Mucosa of gallbladder (tissue), 1 donor: Measurements from ENCODE around the gene ZBTB17. TPM values are rescaled to one million over a fixed set of nuclear protein-coding genes. Genes with fewer than 3 reads are reported as not detected.
"Not testable (repeated sequence)": the region's sequence is repeated elsewhere in the genome, so short reads cannot be mapped to it uniquely, and the experiment has no call there.

Experiments
- DNase-seq: peaks from one replicate; pipeline ENCODE4 v3.0.0-alpha.2; 2020; ENCODE audit warnings: low spot score
- total RNA-seq: library from RNA; stranded (reverse); gene quantifications from one replicate; pipeline ENCODE4 v1.2.1, GENCODE V29; 2021
- donor health status: DM: no; HTN: no; CAD: no.

Gene ZBTB17
- total RNA-seq, 1 donor from 2014 or later = 41.3 TPM

GRCh38 chr1:15988856-15989736 lies 13.2 kb upstream of the ZBTB17 start:
- DNase-seq = no peak

GRCh38 chr1:15985611-15986297 lies 9.9 kb upstream of the ZBTB17 start:
- DNase-seq = no peak

- no peak for DNase-seq
These were observed 7.4 kb upstream of the ZBTB17 start for GRCh38 chr1:15983275-15983674.

- no peak for DNase-seq
These were observed 5.8 kb upstream of the ZBTB17 start for GRCh38 chr1:15981679-15982078.

DNA sequence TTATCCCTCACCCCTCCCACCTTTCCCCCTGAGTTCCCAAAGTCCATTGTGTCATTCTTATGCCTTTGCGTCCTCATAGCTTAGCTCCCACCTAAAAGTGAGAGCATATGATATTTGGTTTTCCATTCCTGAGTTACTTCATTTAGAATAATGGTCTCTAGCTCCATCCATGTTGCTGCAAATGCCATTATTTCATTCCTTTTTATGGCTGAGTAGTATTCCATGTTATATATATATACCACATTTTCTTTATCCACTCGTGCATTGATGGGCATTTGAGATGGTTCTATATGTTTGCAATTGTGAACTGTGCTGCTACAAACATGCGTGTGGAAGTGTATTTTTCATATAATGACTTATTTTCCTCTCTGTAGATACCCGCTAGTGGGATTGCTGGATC lies 2.0 kb upstream of the ZBTB17 start:
- DNase-seq = not testable (repeated sequence)

- DNase-seq = no peak
These were observed 520 bp downstream of the ZBTB17 start for GRCh38 chr1:15975358-15975804.

- DNase-seq = no peak
These were observed 1.0 kb downstream of the ZBTB17 start for GRCh38 chr1:15974855-15975254.

DNA sequence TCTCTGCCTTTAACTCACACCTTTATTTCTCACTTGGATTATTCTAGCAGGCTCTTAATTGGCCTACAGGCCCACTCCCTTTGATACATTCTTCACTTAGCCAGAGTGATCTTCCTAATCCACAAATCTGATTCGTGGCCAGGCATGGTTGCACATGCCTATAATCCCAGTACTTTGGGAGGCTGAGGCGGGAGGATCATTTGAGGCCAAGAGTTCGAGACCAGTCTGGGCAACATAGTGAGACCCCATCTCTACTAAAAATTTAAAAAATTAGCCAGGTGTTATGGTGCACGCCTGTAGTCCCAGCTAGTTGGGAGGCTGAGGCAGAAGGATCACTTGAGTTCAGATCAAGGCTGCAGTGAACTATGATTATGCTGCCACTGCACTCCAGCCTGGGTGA lies 2.1 kb downstream of the ZBTB17 start:
- DNase-seq = no peak

DNA sequence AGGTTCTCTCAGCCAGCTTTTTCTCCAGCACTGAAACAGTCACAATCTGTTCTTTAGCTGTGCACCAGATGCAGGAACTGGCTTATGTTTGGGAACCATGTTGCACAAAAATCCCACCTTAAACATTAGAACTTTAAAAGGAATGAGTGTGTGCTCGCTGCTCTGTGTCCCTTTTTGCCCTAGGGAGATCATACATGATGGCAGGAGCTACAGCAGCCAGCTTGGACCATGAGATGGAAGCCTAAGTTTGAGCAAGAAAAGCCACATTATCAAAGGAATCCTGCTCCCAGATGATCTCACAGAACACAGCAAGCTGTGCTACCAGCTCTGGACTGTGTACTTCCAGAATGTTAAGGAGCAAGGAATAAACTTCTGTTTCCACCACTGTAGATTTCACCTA lies 3.5 kb downstream of the ZBTB17 start:
- DNase-seq = no peak

DNA sequence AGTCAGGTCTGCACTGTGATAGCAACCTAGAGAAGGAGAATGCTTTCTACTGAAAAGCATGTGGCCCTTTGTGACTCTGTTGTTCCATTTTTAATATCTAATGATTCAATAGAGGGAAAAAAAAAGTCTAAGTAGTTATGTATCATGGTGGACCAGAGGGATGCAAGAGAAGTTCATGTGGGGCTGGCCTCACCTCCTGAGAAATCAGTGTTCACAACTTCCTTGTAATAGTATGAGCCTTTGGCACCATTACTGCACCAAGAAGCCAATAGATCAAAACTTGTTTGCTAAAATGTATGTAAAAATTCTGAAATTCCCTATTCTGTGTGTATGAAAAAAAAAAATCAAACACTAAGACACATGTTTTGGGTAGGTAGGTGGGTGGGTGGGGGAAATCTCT lies 5.0 kb downstream of the ZBTB17 start:
- no peak for DNase-seq

- DNase-seq = no peak
These were observed 6.5 kb downstream of the ZBTB17 start for GRCh38 chr1:15969321-15969880.

- no peak for DNase-seq
These were observed 7.7 kb downstream of the ZBTB17 start for GRCh38 chr1:15968172-15968571.

DNA sequence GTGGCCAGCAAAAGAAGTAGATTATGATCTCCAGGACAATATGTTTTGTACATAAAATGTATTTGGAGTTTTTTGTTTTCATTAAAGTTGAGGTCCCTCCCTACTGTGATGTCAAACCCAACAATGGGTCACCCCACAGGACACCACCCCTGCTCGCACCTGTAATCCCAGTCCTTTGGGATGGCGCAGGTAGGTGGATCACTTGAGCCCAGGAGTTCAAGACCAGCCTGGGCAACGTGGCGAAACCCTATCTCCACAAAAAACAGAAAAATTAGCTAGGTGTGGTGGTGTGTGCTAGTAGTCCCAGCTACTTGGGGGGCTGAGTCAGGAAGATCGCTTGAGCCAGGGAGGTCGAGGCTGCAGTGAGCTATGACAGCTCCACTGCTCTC lies 9.0 kb downstream of the ZBTB17 start:
- no peak for DNase-seq

DNA sequence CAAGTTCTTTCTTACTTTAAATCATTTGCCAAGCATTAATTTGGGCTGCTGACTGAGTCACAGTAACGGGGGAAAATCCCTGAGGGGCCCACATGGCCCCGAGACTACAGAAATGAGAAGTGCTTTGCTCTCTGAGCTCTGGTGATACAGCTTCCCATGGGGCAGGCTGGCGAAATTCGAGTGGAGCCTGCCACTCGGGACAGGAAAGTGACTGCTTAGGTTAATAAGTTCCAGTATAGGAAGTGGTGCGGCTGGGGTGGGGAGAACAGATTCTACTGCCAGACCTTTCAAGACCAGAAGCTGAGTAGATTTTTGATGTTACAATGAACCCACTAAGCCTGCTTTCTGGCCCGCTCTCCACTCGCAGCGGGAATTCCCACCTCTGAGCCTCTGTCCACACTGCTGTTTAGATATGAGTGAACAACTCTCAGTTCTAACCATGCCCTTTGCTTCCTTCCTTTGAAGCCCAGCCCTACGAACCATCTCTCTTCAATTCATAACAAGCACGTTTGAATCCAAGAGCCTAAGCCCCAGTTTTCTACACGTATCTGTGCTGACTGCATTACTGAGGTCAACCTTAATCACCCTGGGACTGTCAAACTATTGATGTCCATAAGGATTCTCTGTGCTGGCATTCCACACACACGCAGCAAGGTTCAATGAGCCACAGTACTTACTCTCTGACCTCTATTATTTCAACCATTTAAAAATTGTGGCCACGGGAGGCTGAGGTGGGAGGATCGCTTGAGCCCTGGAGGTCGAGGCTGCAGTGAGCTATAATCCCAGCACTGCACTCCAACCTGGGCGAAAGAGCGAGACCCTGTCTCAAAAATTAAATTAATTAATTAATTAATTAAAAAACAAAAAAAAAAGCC lies 9.6 kb downstream of the ZBTB17 start:
- DNase-seq = no peak

DNA sequence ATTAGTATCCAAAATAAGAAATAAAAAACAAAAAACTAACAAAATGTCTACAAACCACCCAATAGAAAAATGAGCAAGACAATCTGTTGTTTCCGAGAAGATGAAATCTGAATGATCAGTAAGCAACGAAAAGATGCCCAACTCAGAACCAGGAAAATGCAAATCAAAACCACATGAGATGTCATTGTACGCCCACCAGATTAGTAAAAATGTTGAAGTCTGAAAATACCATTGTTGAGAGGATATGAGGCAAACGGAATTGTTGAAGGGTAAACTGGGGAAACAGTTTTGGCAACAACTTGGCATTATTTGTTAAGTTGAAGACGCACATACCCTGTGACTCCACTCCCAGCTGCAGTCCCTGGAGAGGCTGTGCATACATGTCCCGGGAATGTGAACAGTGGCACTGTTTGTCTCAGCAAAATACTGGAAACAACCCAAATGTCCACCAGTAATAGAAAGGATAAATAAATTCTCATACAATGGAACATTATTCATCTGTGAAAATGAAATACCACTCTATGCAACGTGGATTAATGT lies 10.6 kb downstream of the ZBTB17 start:
- no peak for DNase-seq

GRCh38 chr1:15963968-15964648 lies 11.8 kb downstream of the ZBTB17 start:
- DNase-seq = no peak

DNA sequence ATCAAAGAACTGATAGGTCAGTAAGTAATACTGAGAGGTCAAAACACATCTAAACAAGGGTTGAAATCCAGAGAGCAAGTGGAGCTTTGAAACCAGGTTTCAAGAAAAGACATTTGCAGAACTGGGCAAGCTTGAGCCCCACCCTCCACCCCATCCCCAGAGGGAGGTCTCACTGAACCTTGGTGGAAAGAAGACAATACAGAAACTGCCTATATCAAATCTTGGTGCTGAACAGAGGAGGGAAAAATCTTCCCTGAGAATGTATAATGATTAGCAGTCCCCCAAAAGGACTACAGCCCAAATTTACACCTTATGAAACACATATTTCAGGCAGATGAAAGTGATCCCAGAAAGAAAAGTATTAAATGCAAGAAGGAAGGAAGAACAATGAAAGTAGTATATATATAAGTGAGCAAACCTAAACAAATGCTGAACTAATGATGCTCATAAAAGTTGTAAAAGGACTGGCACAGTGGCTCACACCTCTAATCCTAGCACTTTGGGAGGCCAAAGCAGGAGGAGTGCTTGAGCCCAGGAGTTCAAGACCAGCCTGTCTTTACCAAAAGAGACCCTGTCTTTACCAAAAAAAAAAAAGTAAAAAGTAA lies 12.4 kb downstream of the ZBTB17 start:
- no peak for DNase-seq

GRCh38 chr1:15962671-15963362 lies 13.1 kb downstream of the ZBTB17 start:
- no peak for DNase-seq

DNA sequence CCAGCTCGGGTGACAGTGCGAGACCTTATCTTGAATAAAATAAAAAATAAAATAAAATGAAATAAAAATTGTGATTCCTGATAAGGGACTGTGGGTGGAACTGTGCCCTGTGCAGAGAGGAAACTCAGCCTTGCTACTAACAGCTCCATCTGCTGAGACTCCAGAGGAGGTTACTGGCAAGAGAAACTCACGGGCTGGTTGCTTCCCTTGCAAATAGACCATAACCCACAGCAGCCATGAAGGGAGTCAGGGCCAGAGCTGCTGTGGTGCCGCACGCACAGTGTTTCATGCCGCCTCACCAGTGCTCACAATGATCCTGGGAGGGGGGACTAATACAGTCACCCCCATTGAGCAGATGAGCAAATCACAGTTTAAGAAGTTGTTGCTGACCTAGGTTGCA lies 13.7 kb downstream of the ZBTB17 start:
- DNase-seq = no peak

DNA sequence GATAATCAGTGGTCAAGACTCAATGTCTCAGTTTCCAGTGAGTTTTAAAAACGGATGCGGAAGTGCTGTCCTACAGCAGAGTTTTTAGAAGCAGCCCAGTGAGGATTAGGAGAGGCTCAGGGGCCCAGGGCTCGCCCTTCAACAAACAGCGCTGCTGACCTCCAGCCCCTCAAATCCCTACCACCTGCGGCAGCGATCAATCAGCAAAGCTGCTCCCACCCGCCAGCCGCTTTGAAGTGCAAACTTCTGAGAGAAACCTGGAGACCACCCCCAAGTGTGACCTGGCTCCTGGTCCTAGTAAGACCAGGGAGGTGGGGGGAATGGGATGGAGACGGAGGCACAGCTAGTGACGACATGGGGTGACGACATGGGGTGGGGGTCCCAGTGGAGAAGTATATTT lies 14.4 kb downstream of the ZBTB17 start:
- DNase-seq = no peak
